Liver (tissue), 2 donors: ENCODE data around the gene TANC2.
A peak's percentile ranks its signal among the peaks of the same experiment; 100 is the strongest.

Experiments
- TF ChIP-seq, protein P1 (sequence below): fragments of 150-350 bp; IDR thresholded peaks from 2 replicates; pipeline ENCODE4 v1.5.1; 2017; ENCODE audit warnings: improper control_type of control experiment, low read depth, low read length; ENCODE audit not compliant: missing input control
- TF ChIP-seq, protein P2 (sequence below): IDR thresholded peaks from 2 replicates; pipeline ENCODE4 v1.6.1; 2016; ENCODE audit warnings: antibody characterized with exemption
- donor health status: healthy.

DNA sequence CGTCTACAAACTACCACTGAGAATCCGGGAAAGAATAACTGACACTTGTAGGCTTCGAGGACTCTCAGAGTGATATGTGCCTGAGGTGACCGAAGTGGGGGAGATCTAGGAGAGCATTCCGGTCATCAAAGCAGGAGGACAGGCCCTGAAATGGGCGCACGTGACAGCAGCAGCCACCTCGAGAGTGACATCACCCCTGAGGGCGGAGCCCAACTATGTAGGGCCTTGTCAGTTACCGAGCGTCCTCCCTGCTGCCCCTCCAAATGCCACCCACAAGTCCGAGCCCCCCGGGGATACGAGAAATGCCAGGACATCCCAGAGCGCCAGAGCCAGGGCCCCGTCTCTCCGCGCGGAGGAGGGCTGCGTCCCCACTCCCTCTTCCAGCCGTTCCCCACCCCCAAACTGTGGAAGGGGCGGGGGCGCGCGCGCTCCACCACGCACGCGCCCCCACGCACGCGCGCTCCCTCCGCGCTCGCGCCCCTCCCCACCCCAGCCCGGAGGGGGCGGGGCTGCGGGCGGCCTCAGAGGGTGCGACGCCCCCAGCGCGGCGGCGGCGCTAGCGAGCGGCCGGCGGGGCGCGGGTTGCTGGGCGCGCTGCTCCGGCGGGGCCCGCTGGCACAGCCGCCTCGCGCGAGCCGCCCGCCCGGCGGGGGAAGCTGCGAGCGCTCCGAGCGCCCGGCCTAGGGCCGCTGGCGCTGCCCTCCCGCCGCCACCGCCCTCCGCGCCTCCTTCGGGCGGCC is at the start of gene TANC2:
- TF ChIP-seq, protein P1, sequence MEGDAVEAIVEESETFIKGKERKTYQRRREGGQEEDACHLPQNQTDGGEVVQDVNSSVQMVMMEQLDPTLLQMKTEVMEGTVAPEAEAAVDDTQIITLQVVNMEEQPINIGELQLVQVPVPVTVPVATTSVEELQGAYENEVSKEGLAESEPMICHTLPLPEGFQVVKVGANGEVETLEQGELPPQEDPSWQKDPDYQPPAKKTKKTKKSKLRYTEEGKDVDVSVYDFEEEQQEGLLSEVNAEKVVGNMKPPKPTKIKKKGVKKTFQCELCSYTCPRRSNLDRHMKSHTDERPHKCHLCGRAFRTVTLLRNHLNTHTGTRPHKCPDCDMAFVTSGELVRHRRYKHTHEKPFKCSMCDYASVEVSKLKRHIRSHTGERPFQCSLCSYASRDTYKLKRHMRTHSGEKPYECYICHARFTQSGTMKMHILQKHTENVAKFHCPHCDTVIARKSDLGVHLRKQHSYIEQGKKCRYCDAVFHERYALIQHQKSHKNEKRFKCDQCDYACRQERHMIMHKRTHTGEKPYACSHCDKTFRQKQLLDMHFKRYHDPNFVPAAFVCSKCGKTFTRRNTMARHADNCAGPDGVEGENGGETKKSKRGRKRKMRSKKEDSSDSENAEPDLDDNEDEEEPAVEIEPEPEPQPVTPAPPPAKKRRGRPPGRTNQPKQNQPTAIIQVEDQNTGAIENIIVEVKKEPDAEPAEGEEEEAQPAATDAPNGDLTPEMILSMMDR = peak; percentile 3
- TF ChIP-seq, protein P2, sequence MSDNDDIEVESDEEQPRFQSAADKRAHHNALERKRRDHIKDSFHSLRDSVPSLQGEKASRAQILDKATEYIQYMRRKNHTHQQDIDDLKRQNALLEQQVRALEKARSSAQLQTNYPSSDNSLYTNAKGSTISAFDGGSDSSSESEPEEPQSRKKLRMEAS = peak; percentile 50
